HEK293 (cell line): Measurements from ENCODE around the gene PTH1R.

ENCODE experiments used
- CTCF ChIP-seq: fragments of 450-650 bp; formaldehyde crosslinking; IDR thresholded peaks from 2 replicates; pipeline ENCODE4 v1.5.1; 2016; ENCODE audit warnings: missing biosample characterization, missing genetic modification characterization
- ELK4 ChIP-seq: IDR thresholded peaks from 2 replicates; pipeline ENCODE4 v1.6.1; 2011; ENCODE audit warnings: mild to moderate bottlenecking, low read depth, low read length, borderline replicate concordance
- GLI4 ChIP-seq: fragments of 450-650 bp; formaldehyde crosslinking; IDR thresholded peaks from 2 replicates; pipeline ENCODE4 v1.5.1; 2016; ENCODE audit warnings: missing biosample characterization, missing genetic modification characterization
- MZF1 ChIP-seq: fragments of 450-650 bp; formaldehyde crosslinking; IDR thresholded peaks from 2 replicates; pipeline ENCODE4 v1.5.1; 2017; ENCODE audit warnings: missing biosample characterization, missing genetic modification characterization, borderline replicate concordance
- OVOL3 ChIP-seq: fragments of 450-650 bp; formaldehyde crosslinking; IDR thresholded peaks from 2 replicates; pipeline ENCODE4 v1.5.1; 2016; ENCODE audit warnings: missing biosample characterization, missing genetic modification characterization
- PRDM10 ChIP-seq: fragments of 450-650 bp; formaldehyde crosslinking; IDR thresholded peaks from 2 replicates; pipeline ENCODE4 v1.5.1; 2016; ENCODE audit warnings: missing biosample characterization, missing genetic modification characterization
- PRDM4 ChIP-seq: fragments of 450-650 bp; formaldehyde crosslinking; IDR thresholded peaks from 2 replicates; pipeline ENCODE4 v1.5.1; 2017; ENCODE audit warnings: missing biosample characterization, missing genetic modification characterization
- SCRT2 ChIP-seq: fragments of 450-650 bp; formaldehyde crosslinking; IDR thresholded peaks from 2 replicates; pipeline ENCODE4 v1.5.1; 2016; ENCODE audit warnings: missing biosample characterization, missing genetic modification characterization
- YY1 ChIP-seq: fragments of 450-650 bp; formaldehyde crosslinking; IDR thresholded peaks from 2 replicates; pipeline ENCODE4 v1.5.1; 2018; ENCODE audit warnings: missing biosample characterization, missing genetic modification characterization
- YY2 ChIP-seq: fragments of 450-650 bp; formaldehyde crosslinking; IDR thresholded peaks from 2 replicates; pipeline ENCODE4 v1.5.1; 2016; ENCODE audit warnings: missing biosample characterization, missing genetic modification characterization
- ZNF548 ChIP-seq: fragments of 450-650 bp; formaldehyde crosslinking; IDR thresholded peaks from 2 replicates; pipeline ENCODE4 v1.5.1; 2016; ENCODE audit warnings: missing biosample characterization, missing genetic modification characterization
- ZNF580 ChIP-seq: fragments of 450-650 bp; formaldehyde crosslinking; IDR thresholded peaks from 2 replicates; pipeline ENCODE4 v1.5.1; 2016; ENCODE audit warnings: missing biosample characterization, missing genetic modification characterization
- ZNF639 ChIP-seq: fragments of 450-650 bp; formaldehyde crosslinking; IDR thresholded peaks from 2 replicates; pipeline ENCODE4 v1.5.1; 2016; ENCODE audit warnings: missing biosample characterization, missing genetic modification characterization
- ZNF704 ChIP-seq: fragments of 450-650 bp; formaldehyde crosslinking; IDR thresholded peaks from 2 replicates; pipeline ENCODE4 v1.5.1; 2016; ENCODE audit warnings: missing biosample characterization, missing genetic modification characterization

GRCh38 chr3:46843508-46843907 lies 34.0 kb upstream of the PTH1R start:
- TF ChIP-seq GLI4 (tag by site-specific recombination) (no peak), PRDM4 (tag by site-specific recombination) (no peak), CTCF (no peak), YY1 (tag by site-specific recombination) (no peak), ZNF548 (tag by site-specific recombination) (no peak), ELK4 (no peak), YY2 (tag by site-specific recombination) (no peak), MZF1 (no peak), PRDM10 (no peak), ZNF704 (no peak), ZNF580 (tag by site-specific recombination) (no peak), SCRT2 (tag by site-specific recombination) (no peak), OVOL3 (tag by site-specific recombination) (no peak), ZNF639 (no peak)
